Central memory CD4-positive, alpha-beta T cell (primary cell): ENCODE data around the gene HMBS.
"Not testable (repeated sequence)": the region's sequence is repeated elsewhere in the genome, so short reads cannot be mapped to it uniquely, and the experiment has no call there.

ENCODE experiments used
- DNase-seq: peaks from one replicate; pipeline ENCODE4 v3.0.0; 2022

Gene HMBS

DNA sequence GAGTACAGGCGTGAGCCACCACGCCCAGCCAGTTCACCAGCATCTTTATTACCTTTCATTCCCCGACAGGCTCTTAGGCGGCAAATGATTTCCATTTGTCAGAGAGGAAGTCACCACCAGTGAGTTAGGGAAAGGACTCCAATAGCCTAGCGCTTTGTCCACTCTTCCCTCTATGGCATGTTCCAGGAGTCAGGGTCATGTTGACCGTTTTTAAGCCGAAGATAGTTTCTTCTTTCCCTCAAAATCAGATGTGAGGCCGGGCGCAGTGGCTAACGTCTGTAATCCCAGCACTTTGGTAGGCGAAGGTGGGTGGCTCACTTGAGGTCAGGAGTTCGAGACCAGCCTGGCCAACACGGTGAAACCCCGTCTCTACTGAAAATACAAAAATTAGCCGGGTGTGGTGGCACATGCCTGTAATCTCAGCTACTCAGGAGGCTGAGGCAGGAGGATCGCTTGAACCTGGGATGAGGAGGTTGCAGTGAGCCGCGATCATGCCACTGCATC, 18.5 kb downstream of the HMBS start:
- not testable (repeated sequence) for DNase-seq

GRCh38 chr11:119103793-119104192, 19.1 kb downstream of the HMBS start:
- DNase-seq: no peak

GRCh38 chr11:119106564-119107537, 22.2 kb downstream of the HMBS start, which contains the start of gene C2CD2L:
TSS of gene C2CD2L (plus strand) at chr11:119107344. CDS start at chr11:119107742, 398 bp downstream.
- DNase-seq: peak; percentile 86

DNA sequence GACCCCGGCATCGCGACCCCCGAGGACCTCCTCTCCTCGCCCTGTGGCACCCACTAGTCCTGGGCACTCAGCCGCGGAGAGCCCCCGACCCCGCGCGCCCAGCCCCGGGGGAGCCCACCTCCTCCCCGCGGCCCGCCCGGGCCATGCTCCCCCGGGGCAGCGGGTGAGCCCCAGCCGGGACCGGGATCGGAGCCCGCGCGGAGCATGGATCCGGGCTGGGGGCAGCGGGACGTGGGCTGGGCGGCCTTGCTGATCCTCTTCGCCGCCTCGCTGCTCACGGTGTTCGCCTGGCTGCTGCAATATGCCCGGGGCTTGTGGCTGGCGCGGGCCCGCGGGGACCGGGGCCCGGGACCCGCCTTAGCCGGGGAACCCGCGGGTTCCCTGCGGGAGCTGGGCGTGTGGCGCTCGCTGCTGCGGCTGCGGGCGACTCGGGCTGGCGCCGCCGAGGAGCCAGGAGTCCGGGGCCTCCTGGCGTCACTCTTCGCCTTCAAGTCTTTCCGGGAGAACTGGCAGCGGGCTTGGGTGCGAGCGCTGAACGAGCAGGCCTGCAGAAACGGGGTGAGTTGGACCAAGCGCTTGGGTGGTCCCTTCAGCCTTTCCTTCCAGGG, 23.0 kb downstream of the HMBS start:
- DNase-seq: no peak

DNA sequence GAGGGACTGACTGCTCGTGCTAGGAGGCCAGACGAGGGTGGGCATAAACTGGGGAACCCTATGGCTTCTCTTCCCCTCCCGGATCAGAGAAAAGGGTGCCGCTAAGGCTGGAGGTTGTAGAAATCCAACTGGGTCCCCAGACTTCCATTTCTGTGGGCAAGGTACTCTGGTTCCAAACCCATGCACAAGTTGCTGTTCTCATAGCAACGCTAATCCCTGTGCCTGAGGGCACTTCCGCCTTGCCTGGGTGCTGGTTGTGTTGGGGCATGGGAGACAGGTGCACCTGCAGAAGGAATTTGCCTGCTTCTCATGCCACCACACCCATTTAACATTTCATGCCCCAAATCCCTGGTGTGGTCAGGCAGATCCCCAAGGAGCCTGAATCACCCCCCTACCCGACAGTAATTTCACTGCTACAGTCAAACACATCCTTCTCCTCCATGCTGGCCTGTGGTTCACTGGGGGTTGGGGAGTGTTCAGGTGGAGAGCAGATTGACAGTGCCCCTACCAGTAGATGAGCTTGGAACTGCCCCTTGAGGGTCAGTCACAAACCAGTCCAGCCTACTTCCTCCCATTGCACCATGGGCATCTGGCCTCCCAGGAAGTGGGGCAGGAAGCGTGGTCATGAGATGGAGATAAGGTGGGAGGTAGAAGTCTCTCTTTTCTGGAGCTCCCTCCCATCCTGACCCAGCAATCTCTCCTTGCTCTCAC, 23.6 kb downstream of the HMBS start:
- peak; percentile 46 for DNase-seq

DNA sequence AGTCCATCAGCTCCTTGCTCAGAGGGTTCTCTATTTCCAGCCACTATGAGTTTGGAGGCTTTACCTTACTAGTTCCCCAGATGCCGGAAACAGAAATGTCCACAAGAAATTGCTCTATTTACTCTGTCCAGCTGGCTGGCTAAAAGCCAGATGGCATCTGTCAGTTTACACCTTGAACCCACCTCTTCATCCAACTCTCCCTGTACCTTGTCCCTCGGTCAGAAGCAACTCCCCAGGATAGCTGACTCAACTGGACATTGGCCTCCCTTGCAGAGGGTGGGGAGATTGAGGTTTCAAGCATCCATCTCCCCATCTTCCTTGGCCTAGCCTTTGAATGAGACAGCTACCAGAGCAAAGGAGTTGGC, 24.2 kb downstream of the HMBS start:
- no peak for DNase-seq

GRCh38 chr11:119109843-119110242, 25.2 kb downstream of the HMBS start:
- DNase-seq: no peak

- no peak for DNase-seq
Measured at GRCh38 chr11:119110439-119110838, 25.8 kb downstream of the HMBS start.

DNA sequence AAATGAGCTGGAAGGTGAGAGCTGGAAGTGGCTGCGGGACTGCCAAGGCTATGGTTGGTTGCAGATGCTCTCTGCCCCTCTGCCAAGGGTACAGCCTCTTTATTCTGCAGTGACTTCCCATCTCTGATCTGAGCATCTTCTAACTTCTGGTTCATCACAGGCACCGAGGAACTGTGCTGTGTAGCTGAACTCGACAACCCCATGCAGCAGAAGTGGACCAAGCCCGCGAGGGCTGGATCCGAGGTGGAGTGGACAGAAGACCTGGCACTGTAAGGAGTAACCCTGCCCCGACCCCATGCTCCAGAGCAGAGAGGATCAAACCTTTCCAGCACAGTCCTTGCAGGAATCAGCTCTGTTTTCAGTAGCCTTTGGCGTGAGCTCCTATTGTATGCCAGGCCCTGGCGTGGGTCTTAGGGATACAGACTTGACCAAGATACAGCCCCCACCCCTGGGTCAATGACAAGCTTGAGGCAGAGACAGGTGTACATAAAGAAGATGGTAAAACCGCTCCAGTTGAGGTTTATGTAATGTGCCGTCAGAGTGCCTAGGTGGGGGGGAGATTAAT, 26.8 kb downstream of the HMBS start:
- no peak for DNase-seq

DNA sequence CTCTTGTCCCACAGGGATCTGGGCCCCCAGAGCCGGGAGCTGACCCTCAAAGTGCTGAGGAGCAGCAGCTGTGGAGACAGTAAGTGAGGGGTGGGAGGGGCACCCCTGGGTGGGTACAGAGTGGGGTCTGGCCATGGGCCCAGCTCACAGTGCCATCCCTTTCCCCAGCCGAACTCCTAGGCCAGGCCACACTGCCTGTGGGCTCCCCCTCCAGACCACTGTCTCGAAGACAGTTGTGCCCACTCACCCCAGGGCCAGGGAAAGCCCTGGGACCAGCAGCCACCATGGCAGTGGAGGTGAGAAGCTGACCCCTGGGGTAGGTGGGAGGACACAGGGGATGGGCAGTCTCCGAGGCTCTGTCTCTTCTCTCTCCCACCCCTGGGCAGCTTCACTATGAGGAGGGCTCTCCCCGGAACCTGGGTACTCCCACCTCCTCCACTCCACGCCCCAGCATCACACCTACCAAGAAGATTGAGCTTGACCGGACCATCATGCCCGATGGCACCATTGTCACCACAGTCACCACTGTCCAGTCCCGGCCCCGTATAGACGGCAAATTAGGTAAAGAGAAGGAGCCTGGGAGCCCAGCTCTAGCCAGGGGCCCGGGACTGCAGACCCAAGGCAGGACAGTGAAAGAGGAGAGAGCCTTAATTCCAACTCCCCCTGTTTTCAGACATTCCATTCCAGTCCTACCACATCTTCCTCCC, 27.8 kb downstream of the HMBS start:
- DNase-seq: no peak

DNA sequence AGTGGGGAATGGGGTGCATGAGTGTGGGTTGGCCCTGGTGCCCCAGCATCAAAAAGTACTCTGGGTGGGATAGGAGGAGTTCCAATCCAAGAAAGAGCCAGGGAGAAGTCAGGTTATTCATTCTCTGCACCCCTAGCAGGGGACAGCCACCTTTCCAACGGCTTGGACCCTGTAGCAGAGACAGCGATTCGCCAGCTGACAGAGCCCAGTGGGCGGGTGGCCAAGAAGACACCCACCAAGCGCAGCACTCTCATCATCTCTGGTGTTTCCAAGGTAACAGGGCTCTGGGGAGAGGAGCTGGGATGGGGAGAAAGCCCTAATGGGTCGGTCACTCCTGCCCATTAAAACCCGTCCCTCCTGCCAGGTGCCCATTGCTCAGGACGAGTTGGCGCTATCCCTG, 29.0 kb downstream of the HMBS start:
- DNase-seq: no peak

GRCh38 chr11:119114351-119114750, 29.7 kb downstream of the HMBS start:
- DNase-seq: no peak

- peak; percentile 67 for DNase-seq
Measured at GRCh38 chr11:119115484-119116234, 31.0 kb downstream of the HMBS start.

GRCh38 chr11:119116235-119116594, 31.5 kb downstream of the HMBS start:
- no peak for DNase-seq

DNA sequence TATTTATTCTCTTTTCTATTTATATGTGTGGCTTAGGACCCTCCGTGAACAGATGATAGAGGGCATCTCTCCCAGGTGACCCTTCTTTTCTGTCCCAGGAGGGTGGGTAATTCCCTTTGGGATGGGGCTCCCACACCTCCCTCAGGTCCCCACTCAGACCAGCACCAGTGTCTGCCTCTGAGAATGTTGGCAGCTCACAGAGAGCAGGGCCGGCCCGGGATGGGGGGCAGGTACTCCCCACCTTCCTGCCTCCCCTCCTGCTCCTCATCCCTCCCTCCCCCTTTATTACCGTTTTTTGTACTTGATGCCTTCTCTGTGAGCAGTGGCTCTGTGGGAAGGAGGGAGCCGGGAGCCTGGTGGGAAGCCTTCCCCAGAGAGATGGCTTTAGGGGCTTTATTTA, 31.9 kb downstream of the HMBS start:
- DNase-seq: no peak

DNA sequence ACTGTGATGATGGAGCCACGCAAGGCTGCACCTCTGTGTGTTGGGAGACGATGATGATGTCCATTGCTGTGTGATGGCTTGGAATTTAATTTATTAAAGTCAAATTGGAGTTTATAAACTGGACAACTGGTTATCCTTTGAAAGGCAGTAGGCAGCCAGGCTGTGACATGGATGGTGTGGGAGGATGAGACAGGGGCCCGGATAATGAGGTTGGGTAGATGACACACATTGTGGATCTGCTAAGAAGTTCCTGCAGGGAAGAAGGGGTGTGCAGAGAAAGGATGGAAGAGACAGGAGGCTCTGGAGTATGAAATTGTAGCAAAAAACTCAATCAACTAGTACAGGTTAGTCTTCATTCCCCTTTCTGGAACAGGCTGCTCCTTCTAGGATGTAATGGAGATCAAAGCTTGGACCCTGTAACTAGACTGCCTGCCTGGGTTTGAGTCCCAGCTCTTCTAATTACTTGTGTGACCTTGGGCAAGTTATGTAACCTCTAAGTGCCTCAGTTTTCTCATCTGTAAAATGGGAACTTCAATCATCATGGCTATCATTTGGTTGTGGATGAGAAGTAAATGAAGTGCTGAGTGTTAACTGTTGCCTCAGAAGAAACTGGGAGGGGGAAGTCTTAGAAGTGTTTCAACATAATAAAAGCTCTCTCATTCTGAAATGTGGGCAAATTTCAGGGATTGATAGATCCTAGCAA, 32.5 kb downstream of the HMBS start:
- no peak for DNase-seq

- no peak for DNase-seq
Measured at GRCh38 chr11:119118227-119118626, 33.5 kb downstream of the HMBS start.

DNA sequence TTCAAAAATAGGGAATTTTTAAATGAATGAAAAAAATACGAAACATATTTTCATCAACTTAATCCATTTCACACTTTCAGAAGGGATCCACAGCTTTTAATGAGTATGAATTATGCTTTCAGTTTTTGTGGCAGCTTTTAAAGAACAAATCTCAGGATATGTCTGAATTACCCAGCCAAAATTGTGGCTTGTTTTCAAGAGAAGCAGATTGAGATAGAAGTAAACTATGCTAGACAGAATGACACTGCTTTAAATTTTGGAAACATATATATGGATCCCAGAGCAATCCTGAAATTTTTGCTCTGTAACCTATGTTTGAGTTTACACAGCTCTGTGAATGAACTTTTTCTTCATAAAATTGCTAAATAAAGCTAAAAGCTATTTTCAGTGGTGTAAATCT, 34.3 kb downstream of the HMBS start:
- DNase-seq: no peak

DNA sequence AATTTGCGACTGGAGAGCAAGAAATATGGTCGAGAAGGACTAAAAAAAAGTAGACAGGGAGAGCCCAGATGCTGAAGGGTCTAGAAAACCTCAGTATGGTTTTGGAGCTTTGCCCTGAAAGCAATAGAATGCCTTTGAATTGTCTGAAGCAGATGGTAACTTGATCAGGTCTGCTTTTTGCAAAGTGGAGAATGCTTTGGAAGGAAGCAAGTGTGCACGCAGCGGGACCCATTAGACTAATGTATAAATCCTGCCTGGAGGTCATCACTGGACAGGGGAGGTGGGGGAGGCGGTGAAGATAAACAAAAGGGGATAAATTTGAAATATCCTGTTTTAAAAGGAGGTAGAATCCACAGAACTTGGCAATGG, 35.9 kb downstream of the HMBS start:
- DNase-seq: no peak

GRCh38 chr11:119121008-119121810, 36.5 kb downstream of the HMBS start, which contains the start of gene HINFP:
TSS of gene HINFP (plus strand) at chr11:119121580. CDS start at chr11:119126945, 5,365 bp downstream.
- DNase-seq: peak; percentile 99
